ENCODE measurements around the gene FBXO9.

DNA sequence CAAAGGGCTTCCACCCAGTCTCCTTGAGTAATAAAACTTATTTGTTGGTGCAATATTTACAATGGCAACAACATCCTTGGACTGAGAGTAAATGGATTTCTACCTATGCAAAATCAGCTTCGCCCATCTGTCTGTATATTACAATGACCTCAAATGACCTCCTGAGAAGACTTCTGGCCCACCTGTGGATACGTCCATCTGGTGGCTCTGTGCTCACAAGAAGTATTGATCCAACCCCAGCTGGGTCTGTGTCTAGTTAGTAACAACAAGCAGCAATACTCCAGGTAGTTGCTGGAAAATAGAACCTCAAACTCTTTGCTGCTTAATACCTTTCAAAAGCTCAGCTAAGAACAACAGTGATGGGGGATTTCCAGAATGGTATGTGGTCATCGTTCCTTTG is 35.4 kb upstream of the FBXO9 start:
- TF ChIP-seq CTCF (IDR thresholded peaks at IDR 0.05) (no peak), EZH2phosphoT487 (IDR thresholded peaks at IDR 0.05) (no peak)

Measured in neural progenitor cell (in vitro differentiated cells).